Bladder microvascular endothelial cell (primary cell): ENCODE results near the gene NCBP2L. TPM values are rescaled to one million over a fixed set of nuclear protein-coding genes. Genes with fewer than 3 reads are reported as not detected.

ENCODE experiments used
- total RNA-seq: library from RNA; depleted of rRNA; stranded (reverse); fragments of >200 nt; gene quantifications from 2 replicates; pipeline ENCODE4 v1.2.3, GENCODE V29; 2014

The NCBP2L gene
- total RNA-seq = not detected in 2 replicates

GRCh38 chrX:107777536-107777832, at the start of gene NCBP2L:
Gene NCBP2L, plus strand, starts transcription at chrX:107777733. Its CDS starts 16,488 bp downstream, at chrX:107794221.

DNA sequence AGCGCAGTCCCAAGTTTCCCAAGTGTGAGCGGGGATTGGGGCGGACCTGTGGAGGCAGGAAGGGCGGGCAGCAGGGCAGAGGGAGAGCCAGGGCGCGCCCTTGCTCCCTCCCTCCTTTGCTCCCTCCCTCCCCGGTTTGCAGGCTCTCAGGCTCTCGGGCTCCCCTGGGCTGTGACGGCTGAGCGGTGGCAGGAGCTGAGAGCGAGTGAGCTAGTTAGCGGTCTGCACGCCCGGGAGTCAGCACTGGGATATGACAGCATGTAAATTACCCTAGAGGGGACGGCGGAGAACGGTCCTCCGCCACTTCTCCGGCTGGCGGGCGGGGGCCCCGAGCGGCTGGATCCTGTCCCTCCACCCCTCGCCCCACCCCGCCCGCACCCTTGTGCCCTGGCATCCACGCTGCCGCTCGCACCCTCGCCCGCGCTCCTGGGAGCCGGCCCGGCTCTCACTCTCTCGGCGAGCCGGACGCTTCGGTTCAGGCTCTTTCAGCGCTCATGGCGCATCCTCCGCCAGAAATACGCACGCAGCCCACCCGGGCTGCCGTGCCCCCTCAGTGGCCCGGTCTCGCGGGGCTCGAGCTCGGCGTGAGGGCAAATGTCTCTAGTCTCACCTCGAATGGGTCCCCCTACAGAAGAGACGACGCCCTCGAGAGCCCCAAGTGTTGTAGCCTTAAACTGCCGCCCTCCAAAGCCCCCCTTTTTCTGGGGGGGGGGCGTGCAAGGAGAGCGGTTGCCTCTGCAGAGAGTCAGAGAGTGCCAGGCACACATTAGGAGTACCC, 1.6 kb upstream of the NCBP2L start, which contains the start of gene TSC22D3:
Gene TSC22D3, minus strand, starts transcription at position 54 of the 778 bp plus-strand sequence. CDS start 368 bp downstream, outside the sequence.

DNA sequence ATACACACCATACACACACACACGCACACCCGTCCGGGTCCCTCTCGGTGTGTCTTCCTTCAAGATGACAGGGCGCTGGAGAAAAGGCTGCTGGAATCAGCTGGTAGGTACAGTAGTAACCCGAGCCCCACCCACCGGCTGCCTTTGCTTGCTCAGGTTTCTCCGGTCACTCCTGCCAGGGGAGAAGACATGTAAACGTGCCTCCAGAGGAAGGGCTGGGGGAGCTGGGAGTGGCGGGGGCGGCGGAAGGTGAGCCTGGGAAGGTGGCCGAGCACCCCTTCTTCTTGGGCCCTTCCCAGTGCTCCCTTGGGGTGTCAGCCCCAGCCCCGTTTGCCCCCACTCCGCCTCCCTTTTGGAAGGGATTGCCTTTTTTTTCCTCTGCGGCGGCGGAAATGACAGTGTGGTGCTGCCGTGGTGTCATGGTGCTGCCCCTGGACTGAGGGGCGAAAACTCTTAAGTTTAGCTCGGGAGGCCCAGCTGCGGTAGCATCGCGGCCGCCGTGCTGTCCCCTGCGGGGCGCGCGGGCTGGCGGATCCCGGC, 48.2 kb downstream of the NCBP2L start, which contains the start of gene MID2:
Gene MID2, plus strand, starts transcription at position 169 of the 540 bp plus-strand sequence. CDS start 561 bp downstream, outside the sequence.

Other genes with a start within 250 kb of the NCBP2L start
- gene PRPS1, start 149.2 kb upstream of the NCBP2L start, total RNA-seq = 20.4 and 35.9 TPM in 2 replicates
- gene TSC22D3, start 1.9 kb upstream of the NCBP2L start, total RNA-seq = 18.6 and 24.8 TPM in 2 replicates
- 41.8 and 138 TPM in 2 replicates for gene MID2, start 48.1 kb downstream of the NCBP2L start, total RNA-seq
- gene TEX13B, start 204.6 kb downstream of the NCBP2L start, total RNA-seq = not detected in 2 replicates